GM19452 (cell line): ENCODE results near the gene CELSR2.
A peak's percentile ranks its signal among the peaks of the same experiment; 100 is the strongest.
"Not testable (repeated sequence)": the region's sequence is repeated elsewhere in the genome, so short reads cannot be mapped to it uniquely, and the experiment has no call there.

Source experiments
- ATAC-seq: cut with Tn5 transposase; IDR thresholded peaks from one replicate; pipeline ENCODE4 v1.9.1; 2021; ENCODE audit not compliant: unreplicated experiment

Gene CELSR2

DNA sequence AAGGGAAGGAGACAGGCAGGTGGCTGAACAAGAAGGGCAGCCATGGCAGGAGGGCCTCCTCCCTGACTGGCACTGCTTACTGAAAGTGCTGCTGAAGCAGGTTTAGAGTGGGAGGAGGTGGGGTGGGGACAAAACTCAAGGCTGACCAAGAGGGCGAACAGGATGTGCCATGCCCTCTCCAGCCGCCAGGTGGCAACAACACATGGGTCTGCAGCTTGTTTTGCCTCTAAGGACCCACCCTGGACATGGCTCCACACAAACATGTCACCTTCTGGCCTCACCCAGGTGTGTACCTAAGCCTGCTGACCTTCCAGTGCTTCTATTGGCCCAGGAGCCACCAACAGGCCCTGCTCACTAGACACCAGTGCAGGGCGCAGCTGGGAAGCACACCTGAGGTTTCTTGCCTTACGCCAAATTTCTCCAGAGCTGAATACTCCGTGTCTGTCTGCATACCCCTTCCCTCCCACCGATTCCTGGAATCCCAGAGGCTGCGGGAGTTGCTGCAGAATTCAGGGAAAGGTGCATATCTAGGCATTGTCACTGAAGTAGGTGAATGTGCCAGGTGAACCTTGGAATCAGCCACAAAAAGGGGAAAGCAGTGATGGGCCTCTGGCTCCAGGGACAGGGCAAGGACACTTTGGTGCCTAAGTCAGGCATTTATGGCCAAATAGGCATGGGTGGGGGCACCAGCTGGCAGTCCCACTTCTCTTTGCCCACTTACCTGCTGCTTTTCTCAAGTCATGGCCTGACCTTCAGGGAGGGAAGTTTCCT is 28.3 kb downstream of the CELSR2 start:
- peak; percentile 69 for ATAC-seq

DNA sequence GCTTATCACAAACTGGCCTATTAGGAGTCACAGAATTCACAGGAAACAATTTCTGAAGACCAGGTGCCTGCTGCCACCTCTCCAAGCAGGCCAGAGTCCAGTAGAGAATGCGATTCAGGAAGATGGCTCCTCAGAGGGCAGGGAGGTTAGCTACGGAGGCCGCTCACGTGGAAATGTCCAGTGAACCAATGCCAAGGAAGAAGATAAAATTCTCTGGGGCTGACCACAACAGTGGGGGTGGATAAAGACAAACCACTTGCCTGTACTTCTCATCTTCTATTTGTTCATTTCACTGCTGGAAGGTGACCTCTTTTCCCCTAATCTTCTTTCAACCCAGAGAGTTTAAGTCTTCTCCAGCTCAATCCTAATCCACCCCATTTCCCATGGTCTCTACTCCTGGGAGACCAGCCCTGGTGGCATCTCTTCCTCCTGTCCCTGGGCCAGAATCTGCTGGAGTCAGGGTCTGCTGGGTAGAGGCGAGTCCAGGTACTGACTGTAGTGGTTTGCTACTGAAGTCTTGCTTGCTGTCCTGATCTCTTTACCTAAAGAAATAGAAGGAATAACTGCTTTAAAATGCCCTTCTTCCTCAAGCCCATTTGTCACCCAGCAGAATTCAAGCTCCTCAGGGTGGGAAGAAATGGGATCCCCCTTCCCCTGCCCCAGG is 30.4 kb downstream of the CELSR2 start:
- ATAC-seq, result no peak

DNA sequence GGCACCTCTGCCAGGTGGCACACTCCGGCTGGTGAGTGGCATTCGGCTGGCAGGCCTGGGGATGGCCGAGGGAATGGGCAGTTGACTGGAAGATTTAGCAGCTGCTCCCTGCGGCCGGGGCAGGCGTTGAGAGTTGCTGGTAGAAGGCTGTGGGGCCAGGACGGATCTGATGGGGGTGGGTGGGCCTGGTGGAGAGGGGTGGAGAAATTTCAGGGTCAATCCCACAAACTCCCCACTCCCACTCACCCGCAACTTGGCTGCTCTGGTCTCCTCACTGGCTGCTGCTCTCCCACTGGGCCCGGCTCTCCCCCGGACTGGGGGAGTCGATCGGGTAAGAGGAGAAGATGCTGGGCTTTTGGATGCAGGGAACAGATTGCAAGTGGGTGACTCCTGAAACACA is 31.5 kb downstream of the CELSR2 start:
- ATAC-seq, result no peak

DNA sequence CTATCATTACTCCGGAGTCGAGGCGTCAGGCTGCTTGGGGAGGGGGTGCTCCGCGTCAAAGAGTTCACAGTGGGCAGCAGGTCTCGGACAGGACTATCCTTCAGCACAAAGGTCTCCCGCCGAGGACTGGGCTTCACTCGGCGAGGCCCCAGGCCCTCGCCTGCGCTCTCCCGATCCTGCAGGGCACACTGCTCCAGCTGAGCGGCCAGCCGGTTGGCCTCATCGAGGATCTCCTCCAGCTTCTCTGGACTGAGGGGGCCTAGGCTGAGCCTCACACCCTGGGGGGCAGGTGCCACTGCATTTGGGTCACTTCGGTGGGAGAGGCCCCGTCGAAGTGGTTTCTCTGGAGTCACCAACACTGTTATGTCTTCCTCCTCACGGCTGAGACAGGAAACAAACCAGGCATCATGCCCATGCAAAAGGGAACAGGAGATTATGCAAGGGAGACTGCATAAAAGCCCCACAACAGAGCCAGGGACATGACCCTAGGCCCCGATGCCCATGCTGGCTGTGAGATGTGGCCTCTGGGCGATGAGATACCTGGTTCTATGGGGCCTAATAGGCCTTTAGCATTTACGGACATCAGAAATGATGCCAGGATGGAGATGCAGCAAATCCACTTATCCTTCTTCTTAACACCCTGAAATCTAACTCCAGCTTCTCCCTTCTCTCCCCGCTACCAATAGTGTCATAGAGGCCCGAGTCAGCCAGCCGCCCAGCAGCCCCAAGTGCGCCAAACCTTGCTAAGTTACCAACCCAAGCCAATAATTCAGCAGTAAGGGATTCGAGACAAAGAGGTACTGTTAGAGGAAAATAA is 32.5 kb downstream of the CELSR2 start:
- no peak for ATAC-seq

DNA sequence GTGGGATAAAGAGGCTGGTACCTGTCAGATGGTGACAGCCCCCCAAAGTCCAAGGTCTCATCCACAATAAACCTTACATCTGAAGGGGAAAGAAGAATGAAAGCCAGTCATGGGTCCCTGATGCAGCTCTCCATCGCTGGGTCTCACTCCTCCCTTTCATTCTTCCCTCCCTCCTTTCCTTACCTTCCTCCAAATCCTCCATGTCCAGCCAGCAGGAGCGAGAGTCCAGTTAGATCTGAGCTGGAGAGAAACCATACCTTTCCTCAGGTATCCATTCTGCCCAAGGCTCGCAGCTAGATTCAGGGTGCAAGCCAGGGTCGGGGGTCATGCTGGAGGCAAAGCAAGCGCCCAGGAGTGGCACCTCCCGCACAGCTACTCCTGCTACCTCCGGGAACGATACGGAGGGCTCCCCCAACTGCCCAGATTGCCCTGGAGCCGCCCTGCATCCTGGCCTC is 33.2 kb downstream of the CELSR2 start:
- ATAC-seq, result no peak

DNA sequence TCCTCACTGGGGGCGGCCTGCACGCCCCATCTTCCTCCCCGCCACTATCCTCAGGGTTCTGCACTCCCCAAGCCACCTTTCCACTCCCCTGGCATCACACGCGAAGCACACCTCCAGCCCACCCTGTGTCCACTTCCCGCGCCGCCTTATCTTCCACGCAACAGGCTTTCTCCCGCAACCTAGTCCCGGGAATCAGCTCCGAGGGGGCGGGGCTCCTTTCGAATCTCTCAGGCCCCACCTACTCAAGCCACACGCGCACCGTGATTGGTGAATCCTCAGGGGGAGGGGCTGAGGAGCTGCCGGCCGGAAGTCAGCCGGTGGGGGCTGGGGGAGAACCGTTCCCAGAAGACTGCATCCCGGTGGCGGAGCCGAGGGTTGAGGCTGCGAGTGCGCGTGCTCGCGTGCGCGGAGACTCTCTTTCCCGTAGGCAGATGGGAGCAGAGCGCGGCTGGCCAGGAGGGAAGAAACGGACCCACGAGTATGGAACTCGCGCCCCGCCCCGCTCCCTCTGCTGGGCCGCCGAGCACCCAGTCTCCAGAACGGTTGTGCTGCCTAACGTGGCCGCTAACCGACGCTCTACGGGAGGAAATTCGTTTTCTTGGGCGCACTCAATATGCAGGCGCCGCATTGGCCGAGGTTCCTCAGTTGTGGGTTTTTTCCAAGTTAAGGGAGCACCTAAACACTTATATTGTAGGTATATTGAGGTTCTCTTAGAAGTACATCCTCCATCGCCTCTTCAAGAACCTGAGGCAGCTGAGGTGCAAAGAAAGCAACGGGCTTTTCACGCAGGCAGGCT is 33.8 kb downstream of the CELSR2 start, which contains the start of gene PSRC1:
PSRC1 (minus strand) TSS at position 194 of the 796 bp plus-strand sequence.
- ATAC-seq, result peak; percentile 96

DNA sequence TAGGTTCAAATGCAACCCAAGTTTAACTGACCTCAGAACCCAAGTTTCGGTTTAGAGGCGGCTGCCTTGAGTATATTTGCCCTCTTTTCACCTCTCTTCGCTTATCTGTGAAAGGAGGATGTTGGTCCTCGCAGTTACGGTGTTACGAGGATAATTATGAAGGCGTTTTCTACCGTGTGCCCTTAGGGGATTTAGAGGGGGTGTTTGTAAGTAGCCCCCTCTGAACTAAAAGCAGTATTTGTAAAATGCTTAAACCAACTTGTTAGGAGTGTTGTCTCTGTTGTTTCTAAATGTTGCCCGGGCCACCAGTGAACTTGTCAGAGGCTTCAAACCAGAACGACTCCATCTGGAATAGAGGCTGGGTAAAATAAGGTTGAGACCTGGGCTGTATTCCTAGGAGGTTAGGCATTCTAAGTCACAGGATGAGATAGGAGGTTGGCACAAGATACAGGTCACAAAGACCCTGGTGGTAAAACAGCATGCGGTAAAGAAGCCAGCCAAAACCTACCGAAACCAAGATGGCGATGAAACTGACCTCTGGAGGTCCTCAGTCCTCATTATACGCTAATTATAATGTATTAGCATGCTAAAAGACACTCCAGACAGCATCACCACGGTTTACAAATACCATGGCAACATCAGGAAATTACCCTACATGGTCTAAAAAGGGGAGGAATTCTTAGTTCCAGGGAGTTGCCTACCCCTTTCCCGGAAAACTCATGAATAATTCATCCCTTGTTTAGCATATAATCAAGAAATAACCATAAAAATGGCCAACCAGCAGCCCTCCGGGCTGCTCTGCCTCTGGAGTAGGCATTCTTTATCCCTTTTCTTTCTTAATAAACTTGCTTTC is 34.6 kb downstream of the CELSR2 start:
- ATAC-seq, result no peak

DNA sequence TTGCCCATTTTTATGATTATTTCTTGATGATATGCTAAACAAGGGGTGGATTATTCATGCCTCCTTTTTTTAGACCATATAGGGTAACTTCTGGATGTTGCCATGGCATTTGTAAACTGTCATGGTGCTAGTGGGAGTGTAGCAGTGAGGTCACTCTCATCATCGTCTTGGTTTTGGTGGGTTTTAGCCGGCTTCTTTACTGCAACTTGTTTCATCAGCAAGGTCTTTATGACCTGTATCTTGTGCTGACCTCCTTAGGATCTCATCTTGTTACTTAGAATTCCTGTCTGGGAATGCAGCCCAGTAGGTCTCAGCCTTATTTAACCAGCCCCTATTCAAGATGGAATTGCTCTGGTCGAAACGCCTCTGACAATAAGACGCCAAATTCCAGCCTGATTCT is 37.4 kb downstream of the CELSR2 start:
- ATAC-seq, result not testable (repeated sequence)

DNA sequence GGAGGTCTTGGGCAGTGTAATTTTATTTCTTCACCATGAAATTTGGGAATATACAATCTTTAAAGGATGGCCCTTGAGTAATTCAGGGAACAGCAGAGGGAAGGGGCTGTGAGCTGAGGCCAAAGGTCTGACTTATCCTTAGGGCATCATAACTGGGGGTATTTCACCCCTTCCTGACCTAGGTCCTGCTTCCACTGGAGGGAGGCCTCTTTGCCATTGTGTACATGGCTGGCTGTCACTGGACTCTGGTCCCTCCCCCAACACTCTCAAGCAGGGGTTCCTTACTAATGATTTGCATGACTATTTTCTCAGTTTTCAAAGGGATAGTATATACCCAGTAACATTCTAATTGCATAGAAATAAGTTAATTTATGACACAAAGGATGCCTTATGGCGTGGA is 40.8 kb downstream of the CELSR2 start:
- no peak for ATAC-seq

DNA sequence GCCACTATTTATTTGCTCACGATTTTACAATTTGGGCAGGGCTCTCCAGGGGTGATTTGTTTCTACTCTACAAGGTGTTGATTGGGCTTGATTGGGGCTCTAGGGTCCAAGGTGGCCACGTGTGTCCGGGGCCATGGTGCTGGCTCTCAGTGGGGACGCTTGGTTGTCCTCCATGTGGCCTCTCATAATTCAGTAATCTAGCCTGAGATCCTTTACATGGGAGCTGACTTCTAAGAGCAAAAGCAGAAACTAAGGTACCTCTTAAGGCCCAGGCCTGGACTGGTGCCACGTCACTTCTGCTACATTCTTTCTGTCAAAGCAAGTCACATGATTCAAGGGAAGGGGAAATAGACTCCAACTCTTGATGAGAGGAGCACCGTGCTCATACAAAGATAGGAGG is 41.7 kb downstream of the CELSR2 start:
- ATAC-seq, result no peak

DNA sequence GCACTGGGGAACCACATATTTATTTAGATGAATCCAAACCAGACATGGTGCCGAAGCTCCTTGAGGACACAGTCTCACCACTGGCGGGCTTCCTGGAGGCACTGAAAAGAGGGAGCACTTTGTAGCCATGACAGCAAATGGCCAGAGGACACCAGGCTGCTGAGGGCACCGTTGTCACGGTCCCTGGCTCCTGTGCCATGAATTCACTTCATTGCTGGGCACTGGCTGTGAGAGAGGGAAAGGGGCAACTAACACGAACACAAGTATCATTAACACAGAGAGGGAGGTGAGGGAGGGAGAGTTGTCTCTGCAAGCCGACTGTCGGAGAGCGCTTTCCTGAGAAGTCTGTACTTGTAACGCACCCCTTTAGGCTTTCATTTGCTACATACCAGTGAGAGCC is 43.0 kb downstream of the CELSR2 start:
- no peak for ATAC-seq

DNA sequence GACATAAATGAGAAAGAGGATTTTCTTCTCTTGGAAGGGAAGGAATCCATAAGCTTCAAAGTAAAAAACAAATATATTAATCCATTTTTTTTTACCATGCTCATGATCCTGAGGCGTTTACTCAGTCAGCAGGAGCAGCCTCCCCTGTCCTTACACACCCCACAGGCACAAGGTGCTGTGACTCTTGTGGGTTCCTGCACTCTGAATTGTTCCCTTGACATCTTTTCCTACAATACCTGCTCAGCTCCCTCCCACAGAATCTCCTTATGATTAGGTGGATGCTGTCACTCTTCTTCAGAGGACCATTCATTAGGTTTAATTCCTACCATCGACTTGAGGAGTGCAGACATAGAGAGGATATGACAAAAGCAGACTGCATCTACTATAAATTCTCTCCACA is 43.7 kb downstream of the CELSR2 start:
- ATAC-seq, result no peak

DNA sequence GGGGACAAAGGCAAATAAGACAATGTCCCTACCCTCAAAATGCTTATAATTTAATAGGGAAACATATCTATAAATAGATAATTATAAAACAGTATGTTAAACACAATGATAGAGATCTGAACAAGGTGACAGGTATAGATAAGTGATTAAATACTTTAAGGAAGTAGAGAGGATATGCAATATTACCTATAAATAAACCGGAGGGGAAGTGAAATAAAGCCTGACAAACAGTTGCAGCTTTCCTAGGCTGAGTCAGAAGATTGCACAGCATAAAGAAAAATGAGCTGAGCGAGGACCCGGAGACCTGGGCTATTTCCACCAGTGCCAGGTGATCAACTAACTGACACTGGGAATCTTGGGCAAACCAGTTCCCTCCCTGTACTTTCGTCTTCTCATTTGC is 45.1 kb downstream of the CELSR2 start:
- no peak for ATAC-seq

DNA sequence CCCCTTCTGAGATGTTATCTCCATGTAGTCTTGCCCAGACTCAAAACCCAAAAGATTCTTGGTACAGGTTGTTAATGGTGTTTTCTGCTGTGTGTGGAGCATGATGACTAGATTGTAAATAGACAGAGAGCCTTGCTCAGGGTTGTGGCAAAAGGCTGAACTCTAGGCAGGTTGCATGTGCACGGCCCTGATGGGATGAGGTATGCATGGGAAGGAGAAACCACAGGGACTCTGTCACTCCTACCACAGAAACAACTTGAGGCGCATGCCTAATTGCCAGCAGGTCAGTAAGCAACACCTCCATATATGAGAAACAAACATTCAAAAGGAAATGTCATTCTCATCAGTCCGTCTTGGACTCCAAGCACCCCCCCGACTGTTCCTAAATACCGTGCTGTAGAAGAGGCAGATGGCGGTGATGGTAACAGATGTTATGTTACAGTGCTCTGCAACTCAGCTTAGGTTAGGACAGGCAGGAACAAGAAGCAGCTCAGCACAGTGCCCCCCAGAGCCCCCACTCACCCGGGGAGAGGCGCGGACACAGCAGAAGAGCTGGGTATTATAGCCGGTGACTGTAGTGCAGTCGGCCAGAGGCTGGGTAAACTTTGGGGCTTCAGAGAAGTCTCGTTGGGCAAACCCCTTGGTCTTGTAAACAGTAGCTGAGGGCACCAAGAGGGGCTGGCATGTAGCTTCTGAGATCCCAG is 46.5 kb downstream of the CELSR2 start:
- ATAC-seq, result no peak

DNA sequence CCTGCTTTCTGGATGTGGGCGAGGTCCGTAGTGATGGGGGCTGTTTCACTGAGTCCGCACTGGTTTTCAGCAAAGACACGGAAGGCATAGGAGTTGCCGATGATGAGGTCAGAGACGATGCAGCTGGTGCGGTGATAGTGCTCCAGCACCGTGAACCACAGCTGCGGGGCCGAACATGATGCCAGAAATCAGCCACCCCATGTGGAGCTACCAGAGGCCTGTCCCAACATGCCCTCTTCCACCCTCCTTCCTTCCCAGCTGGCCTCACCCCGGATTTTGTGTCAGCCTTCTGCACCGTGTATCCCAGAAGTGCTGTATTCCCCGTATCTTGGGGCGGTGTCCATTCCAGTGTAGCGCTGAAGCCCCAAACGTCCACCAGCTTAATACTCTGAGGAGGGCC is 47.4 kb downstream of the CELSR2 start:
- no peak for ATAC-seq

DNA sequence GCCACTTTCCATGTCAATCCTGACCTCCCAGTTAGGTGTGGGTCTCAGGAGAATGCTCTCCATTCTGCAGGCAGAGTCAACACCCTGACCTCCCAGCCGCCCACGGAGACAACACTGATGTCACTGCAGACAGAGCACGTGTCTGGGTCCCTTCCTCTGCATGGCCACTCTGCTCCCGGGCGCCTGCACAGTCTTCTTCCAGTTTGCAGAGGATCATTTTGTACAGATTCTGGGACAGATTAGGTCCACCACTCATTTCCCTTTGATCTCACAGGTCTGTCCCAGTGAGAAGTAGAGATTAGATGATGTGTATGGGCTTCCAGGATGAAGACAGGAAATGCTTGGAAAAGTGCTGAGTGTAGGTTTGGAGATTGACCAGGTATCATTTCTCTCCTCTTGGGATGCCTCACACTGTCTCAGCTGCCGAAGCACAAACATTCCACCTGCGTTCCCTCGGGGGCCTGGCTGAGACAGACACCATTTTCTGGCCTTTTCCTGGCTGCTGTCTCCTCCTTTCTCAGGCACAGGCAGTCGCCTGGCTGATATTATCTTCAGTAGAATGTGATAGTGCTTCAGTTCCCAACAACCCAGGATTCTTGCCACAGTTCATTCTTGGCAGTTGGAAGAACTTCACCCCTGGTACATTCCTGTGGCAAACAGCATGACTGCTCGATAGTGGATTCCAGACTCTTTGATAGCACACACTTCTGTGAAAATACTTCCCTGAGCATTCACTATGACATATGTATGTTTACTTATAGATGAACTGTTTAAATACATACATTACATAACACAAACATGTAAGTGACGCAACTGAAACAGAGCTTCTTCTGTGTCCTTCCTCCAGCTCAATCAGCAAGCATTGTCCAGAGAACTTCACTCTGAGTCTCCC is 49.6 kb downstream of the CELSR2 start:
- ATAC-seq, result no peak

DNA sequence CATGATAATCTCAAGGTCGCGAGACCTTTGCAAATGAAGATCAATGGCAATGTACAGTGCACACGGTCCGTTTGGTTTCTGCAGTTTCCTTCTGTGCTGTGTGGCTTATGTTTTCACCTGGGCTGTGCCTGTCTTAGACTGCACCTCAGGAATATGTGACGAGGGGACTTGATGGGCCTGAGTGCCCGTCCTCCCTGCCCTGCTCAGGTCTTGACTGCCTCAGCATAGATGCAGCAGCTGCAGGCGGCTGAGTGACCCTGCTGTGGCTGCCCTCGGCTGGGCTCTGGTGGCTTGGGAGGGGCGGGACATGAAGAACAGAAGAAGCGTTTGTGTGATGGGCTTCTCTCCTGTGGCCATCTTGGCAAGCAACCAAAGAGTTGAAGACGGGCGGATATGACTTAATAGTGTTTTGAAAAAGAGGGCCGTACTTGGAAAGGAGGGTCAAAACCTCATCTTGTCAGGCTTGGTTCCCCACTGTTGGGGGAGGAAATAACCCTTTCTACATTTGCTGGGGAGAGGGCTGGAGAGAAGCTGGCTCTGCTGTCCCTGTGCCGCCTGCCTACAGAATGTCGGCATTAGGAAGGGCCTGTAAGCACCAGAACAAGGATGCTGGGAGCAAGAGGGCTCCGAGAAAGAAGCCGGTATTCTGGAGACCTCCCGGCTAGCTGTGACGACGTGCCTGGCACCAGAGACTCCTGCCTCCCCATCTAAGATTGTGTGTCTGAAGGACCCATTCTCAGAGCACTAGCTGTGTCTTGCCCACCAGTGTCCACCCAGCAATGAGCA is 50.4 kb downstream of the CELSR2 start:
- no peak for ATAC-seq
